ENCODE results near the gene BST1.

GRCh38 chr4:15695729-15696128 lies 7.1 kb upstream of the BST1 start:
- no peak for TF ChIP-seq FOXM1 (IDR thresholded peaks at IDR 0.05; ENCODE audit: borderline replicate concordance, low read depth)
- TF ChIP-seq NFIC (IDR thresholded peaks at IDR 0.05): no peak
- TF ChIP-seq RAD21 (IDR thresholded peaks at IDR 0.05; ENCODE audit: low read depth): no peak
- 0 out of 2 replicates have a peak, but pooled peaks have one; percentile 3 for TF ChIP-seq ZBTB7A (IDR thresholded peaks at IDR 0.05; ENCODE audit: low read depth)
- TF ChIP-seq REST (IDR thresholded peaks at IDR 0.05; ENCODE audit: low read depth): no peak
- no peak for TF ChIP-seq MAX (IDR thresholded peaks at IDR 0.05)
- no peak for TF ChIP-seq TAF1 (IDR thresholded peaks at IDR 0.05; ENCODE audit: low read depth)
- no peak for TF ChIP-seq YY1 (IDR thresholded peaks at IDR 0.05; ENCODE audit: low read depth)
- no peak for TF ChIP-seq EP300 (IDR thresholded peaks at IDR 0.05; ENCODE audit: borderline replicate concordance)
- no peak for TF ChIP-seq EGR1 (IDR thresholded peaks at IDR 0.05)
- TF ChIP-seq TCF12 (IDR thresholded peaks at IDR 0.05; ENCODE audit: low read depth): no peak
- no peak for TF ChIP-seq CREB1 (IDR thresholded peaks at IDR 0.05; ENCODE audit: low read depth)
- TF ChIP-seq CEBPB (IDR thresholded peaks at IDR 0.05): no peak
